WERI-Rb-1 (cell line): ENCODE results near the gene LAPTM5.
A peak's percentile ranks its signal among the peaks of the same experiment; 100 is the strongest.

Source experiments
- DNase-seq: peaks from one replicate; pipeline ENCODE4 v3.0.0-alpha.2; 2020
- H3K27ac ChIP-seq: fragments of 250-450 bp; sonication (Bioruptor Pico); 2 replicates; pipeline ENCODE4 v1.5.1; 2020; ENCODE audit warnings: mild to moderate bottlenecking, moderate library complexity
- H3K27me3 ChIP-seq: fragments of 250-450 bp; sonication (Bioruptor Pico); 2 replicates; pipeline ENCODE4 v1.5.1; 2021; ENCODE audit warnings: mild to moderate bottlenecking, low read depth, moderate library complexity; ENCODE audit not compliant: insufficient read depth, severe bottlenecking
- H3K36me3 ChIP-seq: fragments of 250-450 bp; sonication (Bioruptor Pico); 2 replicates; pipeline ENCODE4 v1.5.1; 2020; ENCODE audit warnings: mild to moderate bottlenecking, moderate library complexity
- H3K4me3 ChIP-seq: 2 replicates; pipeline ENCODE4 v1.5.1; 2011; ENCODE audit warnings: low read depth, mild to moderate bottlenecking, control low read depth, low read length
- H3K9me3 ChIP-seq: fragments of 250-450 bp; sonication (Bioruptor Pico); 2 replicates; pipeline ENCODE4 v1.5.1; 2021; ENCODE audit warnings: mild to moderate bottlenecking, moderate library complexity; ENCODE audit not compliant: severe bottlenecking
- TF ChIP-seq, protein P1 (sequence below): IDR thresholded peaks from 2 replicates; pipeline ENCODE4 v1.5.1; 2011; ENCODE audit warnings: low read depth, mild to moderate bottlenecking, control low read depth, inconsistent platforms, low read length

Gene LAPTM5

GRCh38 chr1:30716646-30717045, 40.9 kb downstream of the LAPTM5 start:
- no peaks in the 10 kb centered on the region for H3K27me3 ChIP-seq
- peaks cover 4% of the 10 kb centered on the region for H3K9me3 ChIP-seq
- DNase-seq: no peak
- no peak overlapping the region for H3K27ac ChIP-seq
- TF ChIP-seq, protein P1, sequence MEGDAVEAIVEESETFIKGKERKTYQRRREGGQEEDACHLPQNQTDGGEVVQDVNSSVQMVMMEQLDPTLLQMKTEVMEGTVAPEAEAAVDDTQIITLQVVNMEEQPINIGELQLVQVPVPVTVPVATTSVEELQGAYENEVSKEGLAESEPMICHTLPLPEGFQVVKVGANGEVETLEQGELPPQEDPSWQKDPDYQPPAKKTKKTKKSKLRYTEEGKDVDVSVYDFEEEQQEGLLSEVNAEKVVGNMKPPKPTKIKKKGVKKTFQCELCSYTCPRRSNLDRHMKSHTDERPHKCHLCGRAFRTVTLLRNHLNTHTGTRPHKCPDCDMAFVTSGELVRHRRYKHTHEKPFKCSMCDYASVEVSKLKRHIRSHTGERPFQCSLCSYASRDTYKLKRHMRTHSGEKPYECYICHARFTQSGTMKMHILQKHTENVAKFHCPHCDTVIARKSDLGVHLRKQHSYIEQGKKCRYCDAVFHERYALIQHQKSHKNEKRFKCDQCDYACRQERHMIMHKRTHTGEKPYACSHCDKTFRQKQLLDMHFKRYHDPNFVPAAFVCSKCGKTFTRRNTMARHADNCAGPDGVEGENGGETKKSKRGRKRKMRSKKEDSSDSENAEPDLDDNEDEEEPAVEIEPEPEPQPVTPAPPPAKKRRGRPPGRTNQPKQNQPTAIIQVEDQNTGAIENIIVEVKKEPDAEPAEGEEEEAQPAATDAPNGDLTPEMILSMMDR: no peak
- no peak overlapping the region for H3K4me3 ChIP-seq
- no peaks in the 10 kb centered on the region for H3K36me3 ChIP-seq

DNA sequence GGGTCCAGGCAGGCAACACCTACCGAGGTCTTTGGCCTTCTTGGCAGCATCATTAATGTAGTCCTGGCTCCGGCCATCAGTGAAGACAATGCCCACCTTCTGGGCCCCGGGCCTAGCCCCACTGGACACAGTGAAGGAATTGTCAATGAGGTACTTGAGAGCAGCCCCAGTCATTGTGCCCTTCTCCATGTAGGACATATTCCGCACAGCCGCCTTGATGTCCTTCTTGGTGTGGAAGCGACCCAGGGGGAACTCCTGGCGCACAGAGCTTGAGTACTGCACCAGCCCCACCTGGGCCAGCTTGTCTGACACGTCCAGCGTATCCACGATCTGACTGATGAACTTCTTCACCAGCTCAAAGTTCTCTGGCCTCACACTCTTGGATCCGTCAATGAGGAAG, 41.7 kb downstream of the LAPTM5 start:
- Histone ChIP-seq H3K4me3 (no peak overlapping the region), H3K27me3 (no peaks in the 10 kb centered on the region), H3K36me3 (no peaks in the 10 kb centered on the region), H3K9me3 (peaks cover 4% of the 10 kb centered on the region), H3K27ac (no peak overlapping the region)
- DNase-seq: no peak
- TF ChIP-seq, protein P1: no peak

- TF ChIP-seq, protein P1: peak; percentile 60
- H3K4me3 ChIP-seq: no peak overlapping the region
- H3K9me3 ChIP-seq: peaks cover 4% of the 10 kb centered on the region
- no peak overlapping the region for H3K27ac ChIP-seq
- DNase-seq: no peak
- H3K36me3 ChIP-seq: no peaks in the 10 kb centered on the region
- no peaks in the 10 kb centered on the region for H3K27me3 ChIP-seq
Observed at GRCh38 chr1:30715216-30715615, 42.4 kb downstream of the LAPTM5 start.

- Histone ChIP-seq H3K9me3 (peaks cover 4% of the 10 kb centered on the region), H3K36me3 (no peaks in the 10 kb centered on the region), H3K27me3 (no peaks in the 10 kb centered on the region), H3K27ac (no peak overlapping the region), H3K4me3 (no peak overlapping the region)
- no peak for DNase-seq
- TF ChIP-seq, protein P1: no peak
Observed at GRCh38 chr1:30714536-30715090, 43.0 kb downstream of the LAPTM5 start.

DNA sequence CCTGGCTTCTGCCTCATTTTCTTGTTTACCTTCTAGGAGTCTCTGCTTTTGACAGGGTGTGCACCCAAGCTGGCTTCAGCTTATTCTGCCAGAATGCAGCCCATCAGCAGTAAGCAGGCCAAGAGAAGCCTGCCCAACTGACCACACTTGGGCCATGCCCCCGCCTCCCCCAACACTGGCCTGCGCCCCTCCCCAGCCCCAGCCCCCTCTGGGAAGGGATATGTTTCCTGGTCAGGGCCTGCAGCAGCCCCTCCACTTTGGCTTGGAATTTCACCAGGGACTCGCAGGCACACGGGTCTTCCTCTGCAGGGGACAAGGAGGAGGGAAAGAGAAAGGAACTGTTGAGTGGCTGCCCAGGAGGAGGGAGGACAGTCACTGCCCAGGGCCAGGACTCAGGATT, 43.5 kb downstream of the LAPTM5 start:
- peaks cover 4% of the 10 kb centered on the region for H3K9me3 ChIP-seq
- DNase-seq: no peak
- no peaks in the 10 kb centered on the region for H3K36me3 ChIP-seq
- H3K27ac ChIP-seq: no peak overlapping the region
- TF ChIP-seq, protein P1: no peak
- no peak overlapping the region for H3K4me3 ChIP-seq
- H3K27me3 ChIP-seq: no peaks in the 10 kb centered on the region

GRCh38 chr1:30713311-30713710, 44.3 kb downstream of the LAPTM5 start:
- peaks cover 4% of the 10 kb centered on the region for H3K9me3 ChIP-seq
- no peak overlapping the region for H3K27ac ChIP-seq
- no peaks in the 10 kb centered on the region for H3K36me3 ChIP-seq
- no peaks in the 10 kb centered on the region for H3K27me3 ChIP-seq
- no peak for DNase-seq
- no peak overlapping the region for H3K4me3 ChIP-seq
- TF ChIP-seq, protein P1: no peak
